MCF 10A (cell line): ENCODE measurements around the gene SUGP1. TPM values are rescaled to one million over a fixed set of nuclear protein-coding genes. Genes with fewer than 3 reads are reported as not detected.

Experiments
- Bru-seq: library from RNA; stranded (reverse); fragments of 400-500 nt; gene quantifications from one replicate; lab custom pipeline; 2021; lab: Mats Ljungman, UMichigan
- BruChase-seq, 2 experiments: library from RNA; stranded (reverse); fragments of 400-500 nt; gene quantifications; one replicate each; lab custom pipeline; 2021; lab: Mats Ljungman, UMichigan
- BruUV-seq: library from RNA; stranded (reverse); fragments of 400-500 nt; replicated peaks from 2 replicates; lab custom pipeline; 2021; lab: Mats Ljungman, UMichigan
- CTCF ChIA-PET: fragments of 300-600 bp; sonication (Branson Sonifier 250); formaldehyde crosslinking; extraction: SDS; loops from one replicate; lab custom pipeline; 2021; ENCODE audit warnings: antibody characterized with exemption, inconsistent platforms; lab: Yijun Ruan, JAX
- POLR2A ChIA-PET: fragments of 300-600, 350-650 bp; sonication (Branson Sonifier 250); formaldehyde crosslinking; extraction: SDS; loops from one replicate; lab custom pipeline; 2020; ENCODE audit warnings: antibody characterized with exemption, inconsistent platforms; lab: Yijun Ruan, JAX
- DNase-seq: peaks from one replicate; pipeline ENCODE4 v3.0.0-alpha.2; 2018; ENCODE audit not compliant: unreplicated experiment
- H3K27ac Mint-ChIP-seq: one replicate; pipeline ENCODE4 v1.8.0; 2022; ENCODE audit warnings: mild to moderate bottlenecking, low read depth, mixed read lengths; ENCODE audit not compliant: unreplicated experiment
- H3K27me3 Mint-ChIP-seq: one replicate; pipeline ENCODE4 v1.8.0; 2022; ENCODE audit warnings: mixed read lengths; ENCODE audit not compliant: insufficient read depth, unreplicated experiment
- H3K36me3 Mint-ChIP-seq: one replicate; pipeline ENCODE4 v1.8.0; 2022; ENCODE audit warnings: mild to moderate bottlenecking, moderate library complexity, mixed read lengths; ENCODE audit not compliant: insufficient read depth, unreplicated experiment
- H3K4me1 Mint-ChIP-seq: one replicate; pipeline ENCODE4 v1.8.0; 2022; ENCODE audit warnings: mixed read lengths; ENCODE audit not compliant: insufficient read depth, unreplicated experiment
- H3K4me3 Mint-ChIP-seq: one replicate; pipeline ENCODE4 v1.8.0; 2022; ENCODE audit warnings: mild to moderate bottlenecking, moderate library complexity, mixed read lengths; ENCODE audit not compliant: unreplicated experiment
- H3K9me3 Mint-ChIP-seq: one replicate; pipeline ENCODE4 v1.8.0; 2022; ENCODE audit warnings: mixed read lengths; ENCODE audit not compliant: unreplicated experiment
- intact Hi-C: fragments of 100-400 bp; cut with micrococcal nuclease; formaldehyde crosslinking; loops from 2 replicates; pipeline ENCODE4 v1.14.1; 2022
- long read RNA-seq: library from polyadenylated mRNA; stranded (forward); transcript quantifications from one replicate; pipeline ENCODE4 v2.0.0, GENCODE V29; 2022
- total RNA-seq: library from RNA; stranded (reverse); gene quantifications from 2 replicates; pipeline ENCODE4 v1.2.3, GENCODE V29; 2022
- TF ChIP-seq, protein P1 (sequence below): fragments of 200-600 bp; IDR thresholded peaks from one replicate; pipeline ENCODE4 v1.8.0; 2022; ENCODE audit warnings: antibody characterized with exemption, mild to moderate bottlenecking; ENCODE audit not compliant: unreplicated experiment

The SUGP1 gene, protein sequence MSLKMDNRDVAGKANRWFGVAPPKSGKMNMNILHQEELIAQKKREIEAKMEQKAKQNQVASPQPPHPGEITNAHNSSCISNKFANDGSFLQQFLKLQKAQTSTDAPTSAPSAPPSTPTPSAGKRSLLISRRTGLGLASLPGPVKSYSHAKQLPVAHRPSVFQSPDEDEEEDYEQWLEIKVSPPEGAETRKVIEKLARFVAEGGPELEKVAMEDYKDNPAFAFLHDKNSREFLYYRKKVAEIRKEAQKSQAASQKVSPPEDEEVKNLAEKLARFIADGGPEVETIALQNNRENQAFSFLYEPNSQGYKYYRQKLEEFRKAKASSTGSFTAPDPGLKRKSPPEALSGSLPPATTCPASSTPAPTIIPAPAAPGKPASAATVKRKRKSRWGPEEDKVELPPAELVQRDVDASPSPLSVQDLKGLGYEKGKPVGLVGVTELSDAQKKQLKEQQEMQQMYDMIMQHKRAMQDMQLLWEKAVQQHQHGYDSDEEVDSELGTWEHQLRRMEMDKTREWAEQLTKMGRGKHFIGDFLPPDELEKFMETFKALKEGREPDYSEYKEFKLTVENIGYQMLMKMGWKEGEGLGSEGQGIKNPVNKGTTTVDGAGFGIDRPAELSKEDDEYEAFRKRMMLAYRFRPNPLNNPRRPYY
- total RNA-seq (46.0 and 51.1 TPM in 2 replicates), Bru-seq, nascent RNA (percentile 58 among the genes with signal in this experiment), BruChase-seq, experiment 1, labeled RNA remaining after a 6-hour chase (percentile 57 among the genes with signal in this experiment), BruChase-seq, experiment 2, labeled RNA remaining after a 2-hour chase (percentile 59 among the genes with signal in this experiment)
- long read RNA-seq, transcript SUGP1-201 (14 exons, 2,423 nt) = major isoform, 44 of 75 reads
- long read RNA-seq, partial matches to known transcripts = 11 of 75 reads
- long read RNA-seq, other reads (novel, unspliced or antisense) = 17 of 75 reads

DNA sequence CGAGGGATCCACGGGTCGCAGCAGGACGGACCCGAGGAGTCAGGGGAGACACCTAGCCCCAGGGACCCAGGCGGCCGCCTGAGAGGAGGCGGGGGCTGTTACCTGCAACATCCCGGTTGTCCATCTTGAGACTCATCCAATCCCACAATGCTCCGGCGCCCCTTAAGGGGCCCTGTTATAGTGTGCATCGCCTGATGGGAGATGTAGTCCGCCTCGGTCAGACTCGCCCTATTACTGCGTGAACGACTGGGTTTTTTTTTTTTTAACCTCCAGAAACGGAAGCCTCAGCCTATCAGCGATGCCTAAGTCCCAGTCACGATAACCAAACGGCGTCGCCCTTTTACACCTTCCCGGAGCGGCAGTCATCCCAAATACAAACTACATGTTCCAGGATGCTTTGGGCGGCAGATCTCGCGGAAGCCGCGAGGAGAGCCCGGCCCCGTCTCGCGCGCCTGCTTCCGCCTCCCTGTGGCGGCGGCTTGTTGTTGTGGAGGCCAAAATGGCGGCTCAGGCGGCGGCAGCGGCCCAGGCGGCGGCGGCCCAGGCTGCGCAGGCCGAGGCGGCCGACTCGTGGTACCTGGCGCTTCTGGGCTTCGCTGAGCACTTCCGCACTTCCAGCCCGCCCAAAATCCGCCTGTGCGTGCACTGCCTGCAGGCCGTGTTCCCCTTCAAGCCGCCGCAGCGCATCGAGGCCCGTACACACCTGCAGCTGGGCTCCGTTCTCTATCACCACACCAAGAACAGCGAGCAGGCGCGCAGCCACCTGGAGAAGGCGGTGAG lies at the start of gene SUGP1, which contains the start of gene MAU2:
Gene SUGP1 (minus strand): TSS at position 149 of the 780 bp plus-strand sequence. CDS start 13 bp downstream, at position 136.
Gene MAU2 (plus strand): TSS at position 469 of the 780 bp plus-strand sequence. CDS start 31 bp downstream, at position 500.
- no peaks in the 10 kb centered on the region for H3K27me3 Mint-ChIP-seq
- TF ChIP-seq, protein P1, sequence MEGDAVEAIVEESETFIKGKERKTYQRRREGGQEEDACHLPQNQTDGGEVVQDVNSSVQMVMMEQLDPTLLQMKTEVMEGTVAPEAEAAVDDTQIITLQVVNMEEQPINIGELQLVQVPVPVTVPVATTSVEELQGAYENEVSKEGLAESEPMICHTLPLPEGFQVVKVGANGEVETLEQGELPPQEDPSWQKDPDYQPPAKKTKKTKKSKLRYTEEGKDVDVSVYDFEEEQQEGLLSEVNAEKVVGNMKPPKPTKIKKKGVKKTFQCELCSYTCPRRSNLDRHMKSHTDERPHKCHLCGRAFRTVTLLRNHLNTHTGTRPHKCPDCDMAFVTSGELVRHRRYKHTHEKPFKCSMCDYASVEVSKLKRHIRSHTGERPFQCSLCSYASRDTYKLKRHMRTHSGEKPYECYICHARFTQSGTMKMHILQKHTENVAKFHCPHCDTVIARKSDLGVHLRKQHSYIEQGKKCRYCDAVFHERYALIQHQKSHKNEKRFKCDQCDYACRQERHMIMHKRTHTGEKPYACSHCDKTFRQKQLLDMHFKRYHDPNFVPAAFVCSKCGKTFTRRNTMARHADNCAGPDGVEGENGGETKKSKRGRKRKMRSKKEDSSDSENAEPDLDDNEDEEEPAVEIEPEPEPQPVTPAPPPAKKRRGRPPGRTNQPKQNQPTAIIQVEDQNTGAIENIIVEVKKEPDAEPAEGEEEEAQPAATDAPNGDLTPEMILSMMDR = no peak
- no TSS peak for BruUV-seq
- H3K4me3 Mint-ChIP-seq = peak within 1 kb of the TSS; percentile 92
- ChIA-PET POLR2A (interaction anchor here (0.7 to 1.1 kb wide), 2 partner anchors 28 to 44 kb away, joined by 3 read pairs; no protein-coding TSS in a partner anchor), CTCF (interaction anchor here (1.2 to 1.5 kb wide), 2 partner anchors 16 to 22 kb away, joined by 3 to 5 read pairs; no protein-coding TSS in a partner anchor)
- H3K27ac Mint-ChIP-seq = peak within 1 kb of the TSS; percentile 99
- H3K36me3 Mint-ChIP-seq = peaks cover 32% of the 10 kb centered on the region
- peak; percentile 96 for DNase-seq
- intact Hi-C loops = no loop called here
- peaks cover 14% of the 10 kb centered on the region for H3K4me1 Mint-ChIP-seq
- H3K9me3 Mint-ChIP-seq = no peaks in the 10 kb centered on the region

DNA sequence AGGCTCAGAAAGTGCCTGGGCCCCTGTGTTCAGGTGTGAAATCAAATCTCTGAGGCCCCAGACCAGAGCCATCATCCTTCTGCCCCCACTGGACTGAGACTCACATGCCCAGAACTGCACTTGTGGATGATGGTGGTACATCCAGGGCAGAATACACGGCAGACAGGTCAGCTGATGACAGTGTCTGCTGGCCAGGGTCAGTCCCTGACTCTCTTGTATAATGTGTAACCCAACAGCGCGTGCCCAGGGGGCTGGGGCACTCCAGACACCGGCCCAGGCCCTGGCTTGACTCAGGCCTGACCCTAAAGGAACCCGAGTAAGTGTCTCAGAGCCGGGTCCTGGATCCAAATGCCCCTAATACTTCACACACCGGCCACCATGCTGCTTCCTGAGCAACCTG lies 47.8 kb upstream of the SUGP1 start:
- TF ChIP-seq, protein P1 = no peak
- ChIA-PET CTCF (interaction anchor here (0.6 to 11.3 kb wide), 8 partner anchors 11 to 696 kb away, joined by 3 to 176 read pairs (median 9); partner anchors contain the start of gene GATAD2A), POLR2A (interaction anchor here (0.7 to 1.8 kb wide), 2 partner anchors 25 to 122 kb away, joined by 3 to 6 read pairs; no protein-coding TSS in a partner anchor)
- no TSS peak for BruUV-seq
- DNase-seq = no peak
- H3K4me1 Mint-ChIP-seq = peaks cover 13% of the 10 kb centered on the region
- H3K9me3 Mint-ChIP-seq = no peaks in the 10 kb centered on the region
- no peak overlapping the region for H3K27ac Mint-ChIP-seq
- no peaks in the 10 kb centered on the region for H3K27me3 Mint-ChIP-seq
- H3K4me3 Mint-ChIP-seq = no peak overlapping the region
- intact Hi-C loops = no loop called here
- no peaks in the 10 kb centered on the region for H3K36me3 Mint-ChIP-seq

DNA sequence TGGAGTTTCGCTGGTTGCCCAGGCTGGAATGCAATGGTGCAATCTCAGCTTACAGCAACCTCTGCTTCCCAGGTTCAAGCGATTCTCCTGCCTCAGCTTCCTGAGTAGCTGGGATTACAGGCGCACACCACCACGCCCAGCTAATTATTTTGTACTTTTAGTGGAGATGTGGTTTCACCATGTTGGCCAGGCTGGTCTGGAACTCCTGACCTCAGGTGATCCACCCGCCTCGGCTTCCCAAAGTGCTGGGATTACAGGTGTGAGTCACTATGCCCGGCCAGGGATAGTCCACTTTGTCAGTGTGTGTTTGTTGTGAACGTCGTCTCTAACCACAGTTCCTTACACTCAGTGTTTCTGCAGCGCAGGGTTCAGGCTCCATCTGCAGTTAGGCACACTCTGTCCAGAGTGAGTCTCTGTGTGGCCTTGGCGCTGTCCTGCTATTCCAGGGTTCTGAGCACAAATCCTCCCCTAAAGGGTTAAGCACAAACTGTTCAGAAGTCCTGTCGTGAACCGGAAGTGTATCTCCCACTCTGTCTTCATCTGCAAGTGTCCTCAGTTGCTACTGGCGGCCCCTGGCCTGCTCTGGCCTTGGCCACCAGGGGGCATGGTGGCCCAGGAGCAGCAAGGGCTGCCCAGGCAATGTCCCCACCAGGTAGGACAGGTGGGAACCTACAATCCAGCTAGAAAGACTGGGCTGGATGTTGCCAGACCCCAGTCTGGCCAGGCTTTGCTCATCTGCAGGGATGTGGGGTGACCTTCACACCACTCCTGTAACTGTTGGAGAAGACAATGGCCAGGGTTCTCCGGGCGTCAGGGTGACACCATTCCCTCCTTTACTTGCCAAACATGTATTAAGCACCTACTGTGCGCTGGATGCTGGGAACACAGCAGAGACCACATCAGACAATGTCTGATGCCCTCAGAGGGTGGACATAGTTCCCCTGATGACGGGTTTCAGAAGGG lies 46.4 kb upstream of the SUGP1 start:
- TF ChIP-seq, protein P1 = peak; percentile 85
- BruUV-seq = no TSS peak
- Mint-ChIP-seq H3K4me1 (peaks cover 13% of the 10 kb centered on the region), H3K9me3 (no peaks in the 10 kb centered on the region), H3K27me3 (no peaks in the 10 kb centered on the region), H3K36me3 (no peaks in the 10 kb centered on the region), H3K4me3 (no peak overlapping the region), H3K27ac (peak overlapping the region; percentile 51)
- intact Hi-C loops = loop anchor here (1.0 kb wide), 2 partner anchors 41 to 124 kb away; no protein-coding TSS in a partner anchor
- peak; percentile 86 for DNase-seq
- POLR2A ChIA-PET = interaction anchor here (0.6 to 1.8 kb wide), 4 partner anchors 18 to 126 kb away, joined by 3 to 6 read pairs (median 3); no protein-coding TSS in a partner anchor
- CTCF ChIA-PET = interaction anchor here (0.6 to 11.3 kb wide), 19 partner anchors 9 to 266 kb away, joined by 3 to 176 read pairs (median 4); partner anchors contain the start of gene GATAD2A
